GM19324 (cell line): ENCODE results near the gene DDX54.
"Not testable (repeated sequence)": the region's sequence is repeated elsewhere in the genome, so short reads cannot be mapped to it uniquely, and the experiment has no call there.

Source experiments
- ATAC-seq: cut with Tn5 transposase; IDR thresholded peaks from one replicate; pipeline ENCODE4 v1.9.1; 2021; ENCODE audit warnings: mild to moderate bottlenecking, moderate library complexity; ENCODE audit not compliant: unreplicated experiment, low FRiP score

The DDX54 gene

GRCh38 chr12:113143959-113144358 lies 41.3 kb downstream of the DDX54 start:
- ATAC-seq: no peak

GRCh38 chr12:113142886-113143332 lies 42.4 kb downstream of the DDX54 start:
- ATAC-seq: no peak

GRCh38 chr12:113142173-113142885 lies 42.9 kb downstream of the DDX54 start:
- no peak for ATAC-seq

DNA sequence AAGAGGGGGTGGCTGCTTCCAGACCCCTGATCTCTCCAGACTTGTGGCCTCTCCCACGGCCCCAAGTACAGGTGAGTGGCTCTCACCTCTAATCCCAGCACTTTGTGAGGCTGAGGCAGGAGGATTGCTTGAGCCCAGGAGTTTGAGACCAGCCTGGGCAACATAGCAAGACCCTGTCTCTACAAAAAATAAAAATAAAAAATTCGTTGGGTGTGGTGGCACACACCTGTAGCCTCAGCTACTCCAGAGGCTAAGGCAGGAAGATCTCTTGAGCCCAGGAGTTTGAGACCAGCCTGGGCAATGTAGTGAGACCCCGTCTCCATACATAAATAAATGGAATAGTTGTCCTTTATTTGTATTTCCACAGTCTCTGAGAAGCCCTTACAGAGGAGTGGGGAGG lies 43.6 kb downstream of the DDX54 start:
- not testable (repeated sequence) for ATAC-seq

GRCh38 chr12:113140706-113141105 lies 44.6 kb downstream of the DDX54 start:
- ATAC-seq: no peak

- no peak for ATAC-seq
Measured at GRCh38 chr12:113138826-113139225, 46.5 kb downstream of the DDX54 start.

DNA sequence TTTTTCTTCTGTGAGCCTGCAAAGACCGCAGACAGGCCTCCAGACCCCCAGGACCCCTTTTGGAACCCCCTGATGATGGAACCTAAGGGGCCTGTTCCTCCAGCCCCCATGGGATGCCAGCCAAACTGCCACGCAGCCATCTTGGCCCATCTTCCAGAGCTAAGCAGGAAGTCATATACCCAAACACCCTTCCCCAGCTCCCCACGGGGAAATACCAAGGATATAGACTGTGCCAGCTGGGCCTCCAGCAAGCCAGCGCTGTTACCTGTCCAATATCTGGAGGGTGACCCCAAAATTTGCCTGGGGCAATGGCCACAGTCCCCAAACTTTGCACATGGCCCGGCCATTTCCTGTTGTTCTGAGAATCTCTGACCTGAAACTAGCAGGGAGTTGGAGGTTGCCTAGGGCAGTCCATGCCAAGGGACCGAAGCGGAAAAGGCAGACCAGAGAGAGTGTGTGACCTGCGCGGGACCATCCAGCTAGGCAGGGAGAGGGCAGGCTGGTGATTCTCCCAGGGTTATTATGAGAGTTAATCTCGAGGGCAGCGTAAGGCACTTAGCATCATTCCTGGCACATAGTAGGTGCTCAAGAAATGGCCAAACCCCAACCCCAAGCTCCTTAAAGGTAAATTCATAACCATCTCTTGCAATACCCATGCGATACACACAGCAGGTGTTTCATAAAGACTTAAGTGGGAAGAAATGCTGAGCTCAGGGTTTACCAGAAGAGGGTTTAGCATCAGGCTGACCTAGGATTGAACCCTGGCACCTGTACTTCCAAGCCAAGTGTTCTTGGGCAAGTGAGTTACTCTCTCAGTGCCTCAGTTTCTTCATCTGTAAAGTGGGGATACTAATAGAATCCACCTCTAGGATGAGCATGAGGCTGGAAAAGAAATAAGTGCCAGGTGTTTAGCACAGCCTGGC lies 47.2 kb downstream of the DDX54 start:
- no peak for ATAC-seq

DNA sequence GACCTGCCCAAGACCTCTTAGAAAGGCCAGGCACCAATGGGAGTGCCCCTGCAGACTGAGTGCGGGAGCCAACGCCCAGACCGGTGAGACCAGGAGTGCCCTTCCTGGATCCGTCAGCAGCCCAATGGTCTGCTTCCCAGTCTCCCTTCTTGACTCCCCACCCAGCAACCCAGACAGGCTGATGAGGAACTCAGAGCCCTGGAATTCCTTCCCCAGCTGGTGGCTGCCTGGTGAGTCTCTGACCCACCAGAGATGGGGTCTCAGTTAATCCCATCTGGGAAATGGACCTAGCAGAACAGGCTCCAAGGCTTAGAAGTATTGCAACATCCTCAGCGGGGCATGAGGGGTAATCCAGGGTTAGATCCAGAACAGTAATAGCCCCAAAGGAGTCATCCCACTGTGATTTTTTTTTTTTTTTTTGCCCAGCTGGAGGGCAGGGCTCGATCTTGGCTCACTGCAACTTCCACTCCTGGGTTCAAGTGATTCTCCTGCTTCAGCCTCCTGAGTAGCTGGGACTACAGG lies 48.2 kb downstream of the DDX54 start:
- no peak for ATAC-seq

DNA sequence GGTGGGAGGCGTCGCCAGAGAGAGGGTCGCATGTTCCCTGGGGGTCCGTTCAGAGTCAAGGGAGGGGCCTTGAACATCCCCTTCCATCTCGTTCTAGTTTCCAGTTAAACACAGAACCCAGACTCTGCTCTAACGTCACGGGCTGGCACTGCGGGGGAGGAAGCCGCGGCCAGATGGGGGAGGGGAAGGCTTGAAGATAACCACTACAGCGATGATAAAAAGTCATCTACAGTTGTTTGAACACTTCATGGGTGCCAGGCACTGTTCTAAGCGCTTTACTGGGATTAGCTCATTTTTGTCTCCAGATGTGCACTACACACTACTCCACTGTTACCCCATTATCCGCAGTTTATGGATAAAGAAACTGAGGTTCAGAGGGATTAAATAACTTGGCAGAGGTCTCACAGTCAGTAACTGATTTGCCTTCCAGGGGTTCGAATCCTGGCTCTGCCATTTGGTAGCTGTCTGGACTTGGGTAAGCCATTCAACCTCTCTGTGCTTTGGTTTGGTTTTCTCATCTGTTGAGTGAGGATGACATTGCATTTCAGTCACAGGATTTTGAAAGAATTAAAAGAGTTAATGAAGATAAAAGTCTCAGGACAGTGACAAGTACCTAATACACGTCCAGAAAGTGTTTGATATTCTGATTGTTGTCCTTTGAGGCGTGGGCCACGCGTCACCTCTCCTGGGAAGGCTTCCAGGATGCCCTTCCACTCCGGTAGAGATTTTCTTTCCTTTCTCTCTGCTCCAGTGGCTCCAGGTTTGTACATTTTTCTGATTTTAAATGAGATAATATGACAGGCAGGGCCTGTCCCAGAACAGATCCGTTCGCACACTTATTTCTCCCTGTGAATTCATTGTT lies 48.9 kb downstream of the DDX54 start:
- ATAC-seq: no peak

GRCh38 chr12:113135178-113136127 lies 49.8 kb downstream of the DDX54 start, which contains the start of gene RASAL1:
Gene RASAL1 (minus strand): TSS chr12:113135761. CDS start chr12:113135462, 299 bp downstream.
- no peak for ATAC-seq

- ATAC-seq: no peak
Measured at GRCh38 chr12:113134521-113134951, 50.7 kb downstream of the DDX54 start.

GRCh38 chr12:113134071-113134470 lies 51.2 kb downstream of the DDX54 start:
- ATAC-seq: no peak

- ATAC-seq: no peak
Measured at GRCh38 chr12:113133666-113134065, 51.6 kb downstream of the DDX54 start.

DNA sequence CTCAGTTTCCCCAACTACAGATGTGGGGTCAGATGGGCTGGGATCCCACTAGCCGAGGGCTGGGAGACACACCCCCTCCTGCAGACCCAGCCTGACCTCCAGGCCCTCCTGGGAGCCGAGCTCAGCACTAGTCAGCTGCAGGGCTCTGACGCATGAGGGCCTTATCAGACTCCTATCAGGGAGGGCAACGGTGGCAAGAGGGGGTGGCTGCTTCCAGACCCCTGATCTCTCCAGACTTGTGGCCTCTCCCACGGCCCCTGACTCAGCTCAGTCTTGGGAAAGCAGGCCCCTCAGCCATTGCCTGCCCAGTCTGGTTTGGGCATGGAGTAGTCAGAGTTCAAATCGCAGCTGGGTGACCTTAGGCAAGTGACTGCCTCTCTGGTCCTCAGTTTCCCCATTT lies 52.2 kb downstream of the DDX54 start:
- no peak for ATAC-seq

DNA sequence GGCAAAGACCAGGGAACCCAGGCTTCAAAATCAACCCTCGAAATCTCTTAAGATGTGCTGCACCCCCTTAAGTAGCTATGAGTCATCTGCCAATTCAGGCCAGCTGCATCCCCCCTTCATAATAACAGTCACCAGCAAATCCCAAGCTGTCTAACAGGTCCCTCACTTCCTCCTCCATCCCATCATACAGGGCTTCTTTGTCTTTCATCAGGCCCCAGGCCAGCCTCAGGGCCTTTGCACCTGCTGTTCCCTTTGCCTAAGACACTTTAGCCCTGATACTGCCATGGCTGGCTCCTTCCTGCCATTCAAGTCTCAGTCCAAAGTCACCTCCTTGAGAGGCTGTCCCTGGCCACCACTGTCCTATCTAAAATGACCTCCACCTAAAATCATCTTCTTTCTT lies 53.7 kb downstream of the DDX54 start:
- no peak for ATAC-seq

GRCh38 chr12:113130457-113131135 lies 54.7 kb downstream of the DDX54 start:
- no peak for ATAC-seq

DNA sequence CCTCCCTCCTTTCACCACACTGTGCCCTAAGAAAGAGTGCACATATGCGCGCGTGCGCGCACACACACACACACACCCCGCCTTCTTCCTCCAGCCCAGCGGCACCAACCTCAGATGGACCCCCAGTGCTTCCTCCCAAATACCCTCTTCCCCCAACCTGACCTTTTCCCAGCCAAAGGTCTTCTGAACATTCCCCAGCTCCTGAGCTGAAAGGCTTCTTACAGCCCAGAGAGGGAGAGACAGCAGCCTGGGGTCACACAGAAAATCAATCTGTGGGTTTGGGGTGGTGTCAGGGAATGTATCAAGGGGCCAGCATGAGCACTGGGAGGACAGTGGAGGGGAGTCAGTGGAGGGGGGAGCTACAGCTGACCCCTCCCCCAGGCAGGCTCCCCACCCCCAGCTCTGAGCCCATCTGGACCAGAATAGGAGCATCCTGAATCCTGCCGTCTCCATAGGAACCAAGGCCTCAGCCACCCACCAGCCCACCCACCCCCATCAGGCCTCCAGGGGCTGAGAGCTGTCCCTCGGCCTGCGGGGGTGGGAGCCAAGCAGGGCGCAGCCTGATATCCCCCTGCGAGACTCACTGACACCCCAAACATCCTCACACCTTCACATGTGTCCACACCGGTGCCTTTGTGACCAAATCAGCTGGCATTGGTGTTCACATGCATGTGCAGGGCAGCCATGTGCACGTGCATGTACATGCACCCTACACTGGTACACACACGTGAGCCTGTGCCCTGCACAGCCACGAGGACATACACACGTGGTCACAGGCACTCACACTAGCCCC lies 55.4 kb downstream of the DDX54 start:
- ATAC-seq: no peak
